Ishikawa (cell line): ENCODE measurements around the gene PIR.

Experiments
- CEBPB ChIP-seq: IDR thresholded peaks from 2 replicates; pipeline ENCODE4 v1.6.1; 2012
- CREB1 ChIP-seq: IDR thresholded peaks from 2 replicates; pipeline ENCODE4 v1.6.1; 2012; ENCODE audit warnings: low read depth
- EGR1 ChIP-seq: IDR thresholded peaks from 2 replicates; pipeline ENCODE4 v1.6.1; 2012
- EP300 ChIP-seq: IDR thresholded peaks from 2 replicates; pipeline ENCODE4 v1.6.1; 2012; ENCODE audit warnings: borderline replicate concordance
- FOXM1 ChIP-seq: IDR thresholded peaks from 2 replicates; pipeline ENCODE4 v1.6.1; 2012; ENCODE audit warnings: low read depth, borderline replicate concordance
- MAX ChIP-seq: IDR thresholded peaks from 2 replicates; pipeline ENCODE4 v1.6.1; 2012
- NFIC ChIP-seq: IDR thresholded peaks from 2 replicates; pipeline ENCODE4 v1.6.1; 2012
- RAD21 ChIP-seq: IDR thresholded peaks from 2 replicates; pipeline ENCODE4 v1.6.1; 2012; ENCODE audit warnings: low read depth
- REST ChIP-seq: IDR thresholded peaks from 2 replicates; pipeline ENCODE4 v1.6.1; 2012; ENCODE audit warnings: low read depth, mild to moderate bottlenecking
- TAF1 ChIP-seq: IDR thresholded peaks from 2 replicates; pipeline ENCODE4 v1.6.1; 2012; ENCODE audit warnings: low read depth, mild to moderate bottlenecking
- TCF12 ChIP-seq: IDR thresholded peaks from 2 replicates; pipeline ENCODE4 v1.6.1; 2012; ENCODE audit warnings: low read depth
- TEAD4 ChIP-seq: IDR thresholded peaks from 2 replicates; pipeline ENCODE4 v1.6.1; 2012
- USF1 ChIP-seq: IDR thresholded peaks from 2 replicates; pipeline ENCODE4 v1.6.1; 2012
- YY1 ChIP-seq: IDR thresholded peaks from 2 replicates; pipeline ENCODE4 v1.6.1; 2012; ENCODE audit warnings: low read depth
- ZBTB7A ChIP-seq: IDR thresholded peaks from 2 replicates; pipeline ENCODE4 v1.6.1; 2012; ENCODE audit warnings: low read depth

PIR gene

GRCh38 chrX:15349046-15349445 lies 144.1 kb downstream of the PIR start:
- TF ChIP-seq RAD21 (peak; percentile 57), YY1 (no peak)

- TF ChIP-seq CEBPB, result no peak
- TF ChIP-seq RAD21, result no peak
- TF ChIP-seq REST, result no peak
- no peak for TF ChIP-seq USF1
- no peak for TF ChIP-seq TEAD4
- TF ChIP-seq CREB1, result no peak
- no peak for TF ChIP-seq YY1
- no peak for TF ChIP-seq EGR1
- TF ChIP-seq FOXM1, result no peak
- no peak for TF ChIP-seq MAX
Measured at GRCh38 chrX:15345976-15346375, 147.2 kb downstream of the PIR start.

- TF ChIP-seq TAF1 (no peak), CREB1 (no peak), RAD21 (no peak), TCF12 (no peak), EGR1 (no peak), EP300 (no peak), YY1 (no peak), REST (no peak), FOXM1 (no peak), ZBTB7A (no peak)
Measured at GRCh38 chrX:15344106-15344505, 149.0 kb downstream of the PIR start.

DNA sequence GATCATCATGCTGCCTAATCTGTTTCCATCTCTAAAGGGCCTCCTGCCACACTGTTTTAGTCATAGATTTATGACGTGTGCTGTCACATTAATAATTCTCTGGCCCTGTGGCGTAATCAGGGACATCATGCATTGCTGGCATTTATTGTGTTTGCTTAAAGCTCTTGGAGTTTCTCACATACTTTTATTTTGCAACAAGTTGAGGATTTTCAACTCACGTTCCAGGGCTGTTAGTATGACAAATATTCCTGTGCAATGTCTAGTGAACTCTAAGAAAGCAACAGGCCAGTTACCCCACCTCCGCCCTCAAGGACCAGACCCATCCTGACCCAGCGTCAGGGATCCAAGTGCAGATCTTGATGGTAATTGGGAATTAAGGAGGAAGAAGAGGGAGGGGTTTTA lies 150.1 kb downstream of the PIR start:
- TF ChIP-seq CEBPB (no peak), NFIC (no peak), ZBTB7A (no peak), MAX (no peak), TEAD4 (no peak), RAD21 (no peak), TCF12 (no peak), YY1 (no peak), EP300 (no peak)

DNA sequence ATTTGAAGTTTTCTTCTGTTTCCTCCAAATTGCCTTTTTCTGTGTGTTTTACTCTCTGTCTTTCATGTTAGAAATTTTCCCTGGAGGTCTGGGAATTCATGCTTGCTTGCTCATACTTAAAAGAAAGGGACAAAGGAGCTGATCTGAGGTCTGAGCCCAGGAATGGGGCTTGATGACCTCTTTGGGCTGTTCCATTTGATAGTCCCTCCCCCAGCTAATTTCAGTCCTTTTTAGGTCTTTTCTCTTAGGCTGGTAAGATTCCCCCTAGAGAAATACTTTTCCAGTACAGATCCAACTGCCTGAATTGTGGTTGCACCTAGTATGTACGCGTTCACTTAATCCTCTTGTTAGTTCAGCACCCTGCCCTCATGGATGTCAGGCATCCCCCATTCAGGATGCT lies 152.3 kb downstream of the PIR start:
- no peak for TF ChIP-seq CREB1
- TF ChIP-seq ZBTB7A, result no peak
- TF ChIP-seq FOXM1, result no peak
- TF ChIP-seq EGR1, result no peak
- TF ChIP-seq MAX, result no peak
- no peak for TF ChIP-seq RAD21
- no peak for TF ChIP-seq USF1
- no peak for TF ChIP-seq EP300
- TF ChIP-seq NFIC, result no peak
- TF ChIP-seq TAF1, result no peak
- TF ChIP-seq TEAD4, result no peak
- no peak for TF ChIP-seq REST
- no peak for TF ChIP-seq YY1
- TF ChIP-seq CEBPB, result no peak
- TF ChIP-seq TCF12, result no peak
